Measurements from ENCODE around the gene POU2F1.

DNA sequence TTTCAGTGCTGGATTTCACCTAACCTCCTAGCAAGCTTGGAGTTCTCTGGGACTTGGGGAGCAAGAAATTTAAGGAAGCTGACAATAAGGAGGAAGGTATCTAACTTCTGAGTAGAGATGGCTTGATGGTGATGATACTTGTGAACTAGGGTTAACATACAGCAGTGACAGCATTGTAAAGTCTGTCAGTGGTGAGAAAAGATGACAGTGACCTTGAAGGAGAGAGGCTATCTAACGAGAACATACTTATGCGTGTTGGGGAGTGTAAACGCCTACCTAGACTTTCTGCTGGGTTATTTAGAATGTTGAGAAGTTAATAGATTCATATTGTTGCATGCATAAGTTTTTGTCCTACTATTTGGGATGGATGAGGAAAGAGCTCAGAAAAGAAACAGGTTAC, 16.3 kb downstream of the POU2F1 start:
- TF ChIP-seq, protein P1, sequence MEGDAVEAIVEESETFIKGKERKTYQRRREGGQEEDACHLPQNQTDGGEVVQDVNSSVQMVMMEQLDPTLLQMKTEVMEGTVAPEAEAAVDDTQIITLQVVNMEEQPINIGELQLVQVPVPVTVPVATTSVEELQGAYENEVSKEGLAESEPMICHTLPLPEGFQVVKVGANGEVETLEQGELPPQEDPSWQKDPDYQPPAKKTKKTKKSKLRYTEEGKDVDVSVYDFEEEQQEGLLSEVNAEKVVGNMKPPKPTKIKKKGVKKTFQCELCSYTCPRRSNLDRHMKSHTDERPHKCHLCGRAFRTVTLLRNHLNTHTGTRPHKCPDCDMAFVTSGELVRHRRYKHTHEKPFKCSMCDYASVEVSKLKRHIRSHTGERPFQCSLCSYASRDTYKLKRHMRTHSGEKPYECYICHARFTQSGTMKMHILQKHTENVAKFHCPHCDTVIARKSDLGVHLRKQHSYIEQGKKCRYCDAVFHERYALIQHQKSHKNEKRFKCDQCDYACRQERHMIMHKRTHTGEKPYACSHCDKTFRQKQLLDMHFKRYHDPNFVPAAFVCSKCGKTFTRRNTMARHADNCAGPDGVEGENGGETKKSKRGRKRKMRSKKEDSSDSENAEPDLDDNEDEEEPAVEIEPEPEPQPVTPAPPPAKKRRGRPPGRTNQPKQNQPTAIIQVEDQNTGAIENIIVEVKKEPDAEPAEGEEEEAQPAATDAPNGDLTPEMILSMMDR (IDR thresholded peaks at IDR 0.05 in 4 of 5, conservative IDR thresholded peaks at IDR 0.05 in 1 of 5) = no peak
- no peak for TF ChIP-seq POLR2A (IDR thresholded peaks at IDR 0.05)
